Stomach smooth muscle (tissue), 2 donors: ENCODE data around the gene RPS23.

Experiments used
- H3K27ac ChIP-seq: one replicate; pipeline ENCODE4 v1.7.0; 2013; ENCODE audit warnings: mild to moderate bottlenecking, low read length, inconsistent platforms
- H3K27me3 ChIP-seq, 2 donors: one replicate each; pipeline ENCODE4 v1.7.0; 2013; ENCODE audit warnings: low read length in 2 of 2; ENCODE audit not compliant: insufficient read depth in 2 of 2, control insufficient read depth in 1 of 2
- H3K36me3 ChIP-seq, 2 donors: one replicate each; pipeline ENCODE4 v1.7.0; 2013; ENCODE audit warnings: low read length in 2 of 2; ENCODE audit not compliant: control insufficient read depth in 2 of 2, insufficient read depth in 2 of 2
- H3K4me1 ChIP-seq: one replicate; pipeline ENCODE4 v1.7.0; 2013; ENCODE audit warnings: low read length; ENCODE audit not compliant: control insufficient read depth, insufficient read depth
- H3K4me3 ChIP-seq, 2 donors: one replicate each; pipeline ENCODE4 v1.7.0; 2013; ENCODE audit warnings: low read length in 2 of 2
- H3K9ac ChIP-seq, 2 donors: one replicate each; pipeline ENCODE4 v1.7.0; 2013; ENCODE audit warnings: low read length in 2 of 2, mild to moderate bottlenecking in 1 of 2
- H3K9me3 ChIP-seq, 2 donors: one replicate each; pipeline ENCODE4 v1.7.0; 2013; ENCODE audit warnings: low read length in 2 of 2; ENCODE audit not compliant: control insufficient read depth in 2 of 2
- donor health status: healthy.
- donor health status: Pancreatic carcinoma.

Gene RPS23

DNA sequence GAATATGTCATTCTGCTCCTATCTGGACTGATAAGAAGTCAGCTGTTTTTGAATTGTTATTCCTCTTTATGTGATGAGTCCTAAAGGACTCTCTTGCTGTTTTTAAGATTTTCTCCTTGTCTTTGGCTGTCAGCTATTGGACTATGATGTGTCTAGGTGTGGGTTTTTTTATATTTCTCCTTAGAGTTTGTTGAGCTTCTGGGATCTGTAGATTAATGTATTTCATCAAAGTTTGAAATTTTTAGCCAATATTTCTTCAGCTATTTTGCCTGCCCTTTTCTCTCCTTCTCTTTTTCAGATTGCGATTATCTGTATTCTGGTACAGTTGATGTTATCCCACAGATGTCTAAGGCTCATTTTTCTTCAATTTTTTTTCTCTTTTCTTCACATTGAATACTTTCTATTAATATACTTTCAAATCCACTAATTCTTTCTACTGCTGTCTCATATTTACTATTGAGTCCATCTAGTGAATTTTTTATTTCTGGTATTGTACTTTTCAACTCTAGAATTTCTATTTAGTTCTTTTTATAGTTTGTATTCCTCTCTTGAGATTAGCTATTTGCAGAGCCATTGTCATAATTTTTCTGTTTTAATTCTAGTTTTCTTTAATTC is 31.1 kb downstream of the RPS23 start:
- H3K36me3 ChIP-seq = no peaks in the 10 kb centered on the region
- H3K27ac ChIP-seq = no peak overlapping the region
- H3K9ac ChIP-seq = no peak overlapping the region
- H3K4me3 ChIP-seq = no peak overlapping the region
- H3K27me3 ChIP-seq = no peaks in the 10 kb centered on the region
- no peaks in the 10 kb centered on the region for H3K4me1 ChIP-seq
- no peaks in the 10 kb centered on the region for H3K9me3 ChIP-seq

DNA sequence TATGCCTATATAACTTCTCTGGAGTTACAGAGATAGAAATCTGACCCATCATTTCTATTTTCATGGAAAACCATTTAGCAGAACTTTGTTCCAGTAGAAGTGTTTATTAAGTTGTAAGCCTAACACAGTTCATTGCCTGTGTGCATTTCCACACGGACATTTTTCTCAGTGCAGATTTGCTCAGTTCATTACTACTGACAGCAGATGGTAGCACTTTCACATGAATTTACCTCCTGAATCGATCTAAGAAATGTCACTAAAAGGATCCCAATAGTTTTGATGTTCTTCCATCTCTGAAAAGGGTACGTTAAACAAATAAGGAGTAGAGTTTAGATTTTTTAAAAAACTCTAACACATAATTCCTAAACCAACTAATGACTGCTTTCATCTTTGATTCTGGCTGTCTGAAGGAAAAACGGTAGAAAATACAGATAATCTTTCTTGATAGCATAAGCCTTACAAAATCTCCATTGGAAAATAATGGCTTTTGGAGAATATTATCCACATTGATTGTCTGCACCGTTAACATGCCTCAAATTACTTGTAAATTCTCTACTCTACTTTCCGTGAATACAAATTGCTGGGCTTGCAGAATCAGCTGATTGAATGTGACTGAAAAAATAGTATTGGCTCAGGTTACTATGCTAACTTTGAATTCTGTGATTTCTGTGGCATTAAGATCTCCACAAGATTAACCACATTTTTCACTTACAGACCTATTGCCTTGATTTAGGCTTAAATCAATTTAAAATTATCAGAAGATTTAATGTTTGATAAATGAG is 33.1 kb downstream of the RPS23 start:
- H3K27ac ChIP-seq = no peak overlapping the region
- H3K4me3 ChIP-seq = no peak overlapping the region
- no peaks in the 10 kb centered on the region for H3K36me3 ChIP-seq
- H3K9me3 ChIP-seq = no peaks in the 10 kb centered on the region
- no peak overlapping the region for H3K9ac ChIP-seq
- H3K4me1 ChIP-seq = no peaks in the 10 kb centered on the region
- H3K27me3 ChIP-seq = no peaks in the 10 kb centered on the region

DNA sequence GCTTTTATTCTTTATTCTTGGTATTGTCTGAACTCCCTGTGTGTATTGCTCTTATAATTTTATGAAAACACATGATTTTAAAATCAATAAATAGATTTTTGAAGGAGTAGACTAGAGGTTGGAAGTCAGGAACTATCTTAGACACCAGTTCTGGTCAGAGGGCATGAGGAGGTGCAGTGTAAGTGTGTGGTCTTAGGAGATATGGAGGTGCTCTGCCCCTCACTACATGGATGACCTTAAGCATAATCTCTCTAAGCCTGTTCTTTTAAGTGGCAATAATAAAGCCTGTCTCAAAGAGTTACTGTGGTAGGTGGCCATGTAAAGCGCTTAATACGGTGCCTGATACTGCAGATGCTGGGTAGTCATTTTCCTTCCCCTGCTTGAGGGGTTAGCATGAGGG is 34.0 kb downstream of the RPS23 start:
- H3K9ac ChIP-seq = no peak overlapping the region
- no peaks in the 10 kb centered on the region for H3K27me3 ChIP-seq
- H3K36me3 ChIP-seq = no peaks in the 10 kb centered on the region
- H3K4me1 ChIP-seq = no peaks in the 10 kb centered on the region
- no peak overlapping the region for H3K4me3 ChIP-seq
- no peak overlapping the region for H3K27ac ChIP-seq
- H3K9me3 ChIP-seq = no peaks in the 10 kb centered on the region

DNA sequence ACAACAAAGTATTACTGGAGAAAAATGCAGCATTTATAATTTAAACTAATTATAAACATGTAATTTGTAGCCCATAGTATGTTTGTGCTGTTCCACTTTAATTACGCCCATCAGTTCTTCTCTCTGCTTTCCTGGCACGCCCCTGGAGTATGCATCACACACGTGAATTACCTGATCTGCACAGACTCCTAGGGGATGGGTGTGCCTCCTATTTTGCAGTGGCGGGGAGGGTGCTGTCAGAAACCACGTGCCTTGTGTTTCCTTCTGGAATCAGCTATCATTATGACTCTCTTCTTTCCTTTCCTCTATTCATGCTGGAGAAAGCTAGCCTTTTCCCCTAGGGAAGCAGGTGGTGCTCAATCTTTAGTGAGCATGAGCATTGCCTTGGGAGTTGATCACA is 43.3 kb downstream of the RPS23 start:
- H3K9ac ChIP-seq = no peak overlapping the region
- H3K4me1 ChIP-seq = no peaks in the 10 kb centered on the region
- no peaks in the 10 kb centered on the region for H3K9me3 ChIP-seq
- H3K27me3 ChIP-seq = no peaks in the 10 kb centered on the region
- H3K36me3 ChIP-seq = no peaks in the 10 kb centered on the region
- H3K27ac ChIP-seq = no peak overlapping the region
- no peak overlapping the region for H3K4me3 ChIP-seq

DNA sequence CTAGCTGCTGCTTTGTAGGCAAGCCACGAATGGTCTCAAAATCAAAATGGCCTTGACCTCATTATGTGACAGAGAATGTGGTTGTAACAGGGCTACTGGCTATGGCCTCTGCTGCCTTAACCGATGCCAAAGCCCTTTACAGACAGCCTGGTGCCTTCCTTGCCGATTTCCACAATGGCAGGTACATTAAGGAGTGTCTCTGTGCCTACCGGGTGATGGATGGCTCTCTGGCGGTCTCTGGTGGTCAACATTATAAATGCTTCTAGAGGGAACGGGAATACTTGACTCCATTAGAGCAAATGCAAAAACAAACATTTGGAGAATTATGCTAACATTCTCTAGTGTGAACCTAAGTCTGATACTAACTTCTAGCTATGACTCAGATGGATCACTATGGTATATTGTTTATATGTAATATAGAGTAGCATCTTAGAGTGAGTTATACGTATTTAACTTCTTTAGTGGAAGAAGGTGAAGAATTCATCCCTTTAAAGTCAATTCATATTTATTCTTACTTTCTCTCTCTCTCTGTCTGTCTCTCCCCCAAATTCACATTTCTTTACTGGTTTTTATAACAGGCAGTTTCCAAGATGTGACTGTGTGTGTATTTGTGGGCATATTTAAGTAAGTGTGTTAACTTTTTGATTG is 52.5 kb downstream of the RPS23 start:
- Histone ChIP-seq H3K9ac (no peak overlapping the region), H3K4me1 (no peaks in the 10 kb centered on the region), H3K27ac (no peak overlapping the region), H3K27me3 (no peaks in the 10 kb centered on the region), H3K36me3 (no peaks in the 10 kb centered on the region), H3K4me3 (no peak overlapping the region), H3K9me3 (no peaks in the 10 kb centered on the region)
